Fibroblast of mammary gland (primary cell): ENCODE results near the gene LMAN2.
A peak's percentile ranks its signal among the peaks of the same experiment; 100 is the strongest.
"Not testable (repeated sequence)": the region's sequence is repeated elsewhere in the genome, so short reads cannot be mapped to it uniquely, and the experiment has no call there.

Experiments used
- DNase-seq: peaks from one replicate; pipeline ENCODE4 v3.0.0-alpha.2; 2010; ENCODE audit warnings: low read depth
- H3K4me3 ChIP-seq: 2 replicates; pipeline ENCODE4 v1.5.1; 2011; ENCODE audit warnings: low read depth, mild to moderate bottlenecking, low read length, moderate library complexity; ENCODE audit not compliant: control insufficient read depth
- CTCF ChIP-seq: conservative IDR thresholded peaks from 2 replicates; pipeline ENCODE4 v1.5.1; 2011; ENCODE audit warnings: low read depth, low read length, inconsistent platforms; ENCODE audit not compliant: control insufficient read depth, insufficient read depth

LMAN2 gene

DNA sequence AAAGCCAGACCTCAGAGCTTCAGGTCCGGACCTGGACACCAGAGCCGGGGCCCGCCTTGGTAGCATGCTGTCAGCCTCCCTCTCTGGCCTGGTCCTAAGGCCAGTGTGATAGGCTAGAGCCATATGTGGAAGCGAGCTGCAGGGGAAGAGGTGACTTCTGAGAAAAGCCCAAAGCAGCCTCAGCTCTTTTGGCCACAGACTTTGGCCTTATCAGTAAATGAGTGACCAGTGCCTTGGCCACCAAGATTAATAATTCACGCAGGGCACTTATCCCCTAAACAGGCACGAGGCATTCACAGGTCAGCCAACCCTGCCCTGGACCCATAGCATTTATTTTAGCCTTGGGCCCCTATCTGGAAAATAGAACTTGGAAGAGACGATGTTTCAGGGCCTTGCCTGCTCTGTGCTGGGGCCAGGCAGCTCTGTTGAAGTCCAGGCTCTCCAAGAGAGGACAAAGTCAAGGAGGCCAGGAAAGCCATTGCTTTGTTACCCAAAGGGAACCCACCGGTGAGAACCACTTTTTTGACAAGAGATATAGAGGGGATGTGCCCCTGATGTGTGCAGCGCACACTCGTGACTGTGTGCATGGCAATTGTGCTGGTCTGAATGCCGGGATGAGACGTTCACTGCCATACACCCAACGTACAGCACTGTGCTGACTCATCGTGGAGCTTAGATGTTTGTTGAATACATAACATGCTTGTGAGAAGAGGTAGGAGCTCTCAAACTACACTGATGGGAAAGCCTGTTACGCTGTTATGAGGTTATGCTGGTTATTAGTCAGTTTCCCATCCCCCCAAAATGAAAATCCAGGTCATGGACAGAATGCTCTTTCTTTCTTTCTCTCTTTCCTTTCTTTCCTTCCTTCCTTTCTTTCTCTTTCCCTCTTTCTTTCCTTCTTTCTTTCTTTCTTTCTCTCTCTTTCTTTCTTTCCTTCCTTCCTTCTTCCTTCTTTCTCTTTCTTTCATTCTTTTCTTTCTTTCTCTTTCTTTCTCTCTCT lies 27.7 kb upstream of the LMAN2 start:
- peak; percentile 85 for DNase-seq
- TF ChIP-seq CTCF: no peak
- H3K4me3 ChIP-seq: no peak overlapping the region

DNA sequence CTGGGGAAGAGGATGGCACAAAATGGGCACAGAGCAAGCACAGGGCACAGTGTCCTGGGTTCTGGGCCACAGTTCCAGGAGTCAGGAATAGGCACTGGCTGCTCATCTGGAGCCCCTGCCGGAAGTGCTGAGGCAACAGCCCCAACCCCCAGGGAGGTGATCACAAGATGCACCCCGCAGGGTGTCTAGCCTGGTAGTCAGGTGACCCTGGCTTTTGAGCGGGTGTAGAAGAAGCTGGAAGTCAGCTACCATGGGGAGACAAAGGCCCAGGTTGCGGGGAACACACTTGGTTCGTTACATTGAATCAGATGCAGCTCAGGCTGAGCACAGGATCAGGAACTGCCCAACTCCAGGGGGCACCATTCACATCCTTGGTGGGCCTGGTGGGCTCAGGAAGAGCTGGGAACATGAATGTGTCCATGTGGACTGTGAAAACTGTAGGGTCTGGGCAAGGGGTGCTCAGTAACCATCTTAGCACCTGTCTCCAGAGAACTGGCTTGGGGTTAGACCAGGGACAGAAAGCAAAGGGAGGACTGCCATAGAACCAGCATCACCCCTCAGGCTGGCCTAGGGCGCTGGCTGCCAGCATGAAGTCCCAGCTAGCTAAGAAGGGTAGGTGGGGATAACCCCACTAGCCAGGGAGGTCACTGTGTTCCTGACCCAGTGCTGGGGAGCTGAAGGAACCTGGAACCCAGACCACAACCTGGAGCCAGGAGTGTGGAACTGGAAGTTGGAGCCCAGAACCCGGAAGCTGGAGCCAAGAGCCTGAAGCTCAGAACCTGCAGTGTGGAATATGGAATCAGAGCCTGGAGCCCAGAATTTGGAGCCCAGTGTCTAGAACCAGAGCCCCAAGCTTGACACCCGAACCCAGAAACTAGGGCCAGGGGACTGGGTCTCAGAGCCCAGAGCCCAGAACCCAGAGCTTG lies 26.6 kb upstream of the LMAN2 start:
- TF ChIP-seq CTCF: no peak
- H3K4me3 ChIP-seq: no peak overlapping the region
- no peak for DNase-seq

DNA sequence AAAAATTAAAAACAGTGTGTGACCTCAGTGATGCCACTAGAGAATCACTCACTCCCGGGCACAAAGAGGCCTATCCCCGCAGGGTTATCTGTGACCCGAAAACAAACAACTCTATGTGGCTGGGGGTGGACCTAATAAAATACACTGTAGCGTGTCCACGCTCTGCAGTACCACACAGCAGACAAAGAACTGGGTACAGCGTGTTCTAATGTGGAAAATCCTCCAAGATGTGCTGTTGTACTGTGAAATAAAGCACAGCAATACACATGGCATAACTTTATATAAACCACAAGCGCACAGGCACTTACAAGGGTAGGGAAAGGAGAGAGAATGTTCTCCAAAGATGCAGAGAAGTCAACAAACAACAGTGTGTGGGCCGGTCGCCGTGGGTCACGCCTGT lies 24.6 kb upstream of the LMAN2 start:
- no peak for TF ChIP-seq CTCF
- no peak overlapping the region for H3K4me3 ChIP-seq
- DNase-seq: no peak

- H3K4me3 ChIP-seq: not testable (repeated sequence)
Measured at GRCh38 chr5:177375516-177375915, 24.0 kb upstream of the LMAN2 start.

DNA sequence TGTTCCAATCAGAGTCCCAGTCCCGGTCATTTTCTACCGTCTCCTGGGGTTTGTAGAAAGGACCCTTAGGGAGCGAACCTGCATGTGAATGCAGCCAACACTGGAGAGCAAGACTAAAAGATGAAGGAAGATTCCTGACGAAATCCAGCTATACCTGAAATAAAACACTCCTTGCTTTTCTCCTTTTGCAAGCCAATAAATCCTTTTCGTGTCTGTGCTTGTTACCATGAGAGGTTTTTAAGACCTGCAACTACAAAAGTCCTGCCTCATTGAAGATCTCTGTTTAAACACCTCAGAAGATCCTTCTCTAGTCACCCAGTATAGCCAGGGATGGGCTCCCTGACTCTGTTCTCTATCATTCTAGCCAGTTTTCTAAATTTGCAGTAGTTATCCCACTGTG lies 22.7 kb upstream of the LMAN2 start:
- no peak overlapping the region for H3K4me3 ChIP-seq
- no peak for DNase-seq
- no peak for TF ChIP-seq CTCF

More at GRCh38 chr5:177375516-177375915, 24.0 kb upstream of the LMAN2 start:
- not testable (repeated sequence) for DNase-seq

GRCh38 chr5:177373806-177374205 lies 22.3 kb upstream of the LMAN2 start:
- no peak overlapping the region for H3K4me3 ChIP-seq
- DNase-seq: no peak
- no peak for TF ChIP-seq CTCF

DNA sequence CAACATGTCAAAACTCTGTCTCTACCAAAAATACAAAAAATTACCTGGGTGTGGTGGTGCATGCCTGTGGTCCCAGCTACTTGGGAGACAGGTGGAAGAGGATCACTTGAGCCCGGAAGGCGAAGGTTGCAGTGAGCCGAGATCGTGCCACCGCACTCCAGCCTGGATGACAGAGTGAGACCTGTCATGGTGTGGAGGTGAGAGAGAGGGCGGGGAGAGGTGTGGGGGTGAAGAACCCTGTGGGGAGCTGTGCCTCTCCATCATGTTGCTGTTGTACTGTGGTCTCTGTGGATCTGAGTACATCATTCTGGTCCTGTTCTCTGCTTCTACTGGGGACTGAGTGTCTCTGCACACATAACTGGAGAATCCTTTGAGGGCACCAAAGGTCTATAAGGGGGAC lies 21.4 kb upstream of the LMAN2 start:
- no peak for TF ChIP-seq CTCF
- no peak overlapping the region for H3K4me3 ChIP-seq
- DNase-seq: no peak
